ENCODE measurements around the gene SEMA3E.

The SEMA3E gene

DNA sequence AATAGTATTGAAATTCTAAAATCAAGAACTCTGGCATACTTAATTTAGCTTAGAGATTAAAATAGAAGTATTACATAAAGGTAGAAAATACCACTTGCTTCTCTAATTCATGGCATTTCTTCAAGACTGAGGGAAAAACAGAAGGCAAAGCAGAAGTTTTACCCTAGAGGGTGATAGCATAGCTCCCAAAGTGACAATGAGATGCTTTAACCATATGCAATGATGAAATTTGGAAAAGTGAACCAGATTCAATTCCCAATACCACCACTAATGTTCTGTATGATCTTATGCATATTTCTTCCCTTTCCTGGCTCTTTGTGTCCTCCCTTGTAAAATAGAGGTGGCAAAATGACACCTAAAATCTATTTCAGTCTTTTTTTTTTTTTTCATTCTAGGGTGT, 260.5 kb downstream of the SEMA3E start (continued):
- TF ChIP-seq KLF9 (tag by site-specific recombination; IDR thresholded peaks at IDR 0.05; ENCODE audit: low read depth) (no peak), ZNF48 (tag by site-specific recombination; IDR thresholded peaks at IDR 0.05) (no peak), KLF10 (tag by site-specific recombination; IDR thresholded peaks at IDR 0.05) (no peak)

DNA sequence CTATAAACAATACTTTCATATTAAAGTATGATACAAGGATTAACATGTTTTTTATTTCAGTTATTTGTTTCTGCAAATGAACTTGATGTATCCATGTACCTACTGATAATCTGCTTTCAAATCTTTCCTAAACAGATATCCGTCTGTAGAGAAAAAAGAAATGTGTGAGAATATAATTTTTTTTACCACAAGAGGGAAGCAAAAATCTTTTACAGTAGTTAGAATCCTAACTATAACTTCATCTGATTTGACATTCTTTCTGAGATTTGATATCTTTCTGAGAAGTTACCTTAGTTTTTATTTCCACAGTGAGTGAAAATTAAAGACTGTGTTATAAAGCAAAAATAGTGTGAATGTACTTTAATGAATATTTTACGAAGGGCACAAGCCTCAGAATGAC, 282.3 kb downstream of the SEMA3E start:
- ChIA-PET CTCF (interaction anchor here (0.6 to 1.1 kb wide), 6 partner anchors 14 to 1237 kb away, joined by 3 to 4 read pairs (median 3); no protein-coding TSS in a partner anchor), POLR2A (no interaction called here)
- Histone ChIP-seq H3K36me3 (ENCODE audit: control insufficient read depth in 2 of 2, insufficient read depth in 1 of 2, low read length in 2 of 2) (no peaks in the 10 kb centered on the region), H3K4me3 (ENCODE audit: low read depth, low read length) (no peak overlapping the region), H3K9me3 (ENCODE audit: control insufficient read depth, insufficient read depth, low read depth, low read length) (no peaks in the 10 kb centered on the region), H3K27ac (ENCODE audit: extremely low read depth, low read depth, low read length) (no peak overlapping the region), H3K4me1 (ENCODE audit: control insufficient read depth, insufficient read depth, low read length) (no peaks in the 10 kb centered on the region)
- TF ChIP-seq ZNF274 (IDR thresholded peaks at IDR 0.05; ENCODE audit: low read length) = no peak
- no peak for TF ChIP-seq ZNF274 (tag by site-specific recombination; IDR thresholded peaks at IDR 0.05; ENCODE audit: borderline replicate concordance)
- TF ChIP-seq ZNF654 (tag by site-specific recombination; IDR thresholded peaks at IDR 0.05; ENCODE audit: low read depth) = peak; percentile 32

DNA sequence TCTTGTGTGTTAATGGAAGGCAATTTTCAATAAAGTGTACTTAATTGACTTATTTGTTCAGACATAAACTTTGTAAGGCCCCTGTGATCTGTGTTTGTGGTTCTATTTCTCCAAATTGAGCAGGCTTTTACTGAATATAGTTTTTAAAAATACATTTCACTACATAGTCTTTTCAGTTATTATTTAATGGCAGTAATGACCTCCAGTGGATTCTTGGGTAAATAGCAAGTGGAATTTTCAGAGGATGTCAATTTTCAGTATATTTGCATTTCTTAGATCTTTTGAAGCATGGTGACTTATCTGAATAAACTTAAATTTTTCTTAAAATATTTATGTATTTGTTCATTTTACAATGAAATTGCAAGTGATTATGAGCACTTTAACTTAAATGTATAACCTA, 283.2 kb downstream of the SEMA3E start:
- Histone ChIP-seq H3K27ac (ENCODE audit: extremely low read depth, low read depth, low read length) (no peak overlapping the region), H3K36me3 (ENCODE audit: control insufficient read depth in 2 of 2, insufficient read depth in 1 of 2, low read length in 2 of 2) (no peaks in the 10 kb centered on the region), H3K4me3 (ENCODE audit: low read depth, low read length) (no peak overlapping the region), H3K9me3 (ENCODE audit: control insufficient read depth, insufficient read depth, low read depth, low read length) (no peaks in the 10 kb centered on the region), H3K4me1 (ENCODE audit: control insufficient read depth, insufficient read depth, low read length) (no peaks in the 10 kb centered on the region)
- no peak for TF ChIP-seq TCF7L2 (IDR thresholded peaks at IDR 0.05; ENCODE audit: borderline replicate concordance, low read depth, low read length)
- no peak for TF ChIP-seq ZNF777 (tag by site-specific recombination; IDR thresholded peaks at IDR 0.05; ENCODE audit: borderline replicate concordance)
- no peak for TF ChIP-seq FEZF1 (tag by site-specific recombination; IDR thresholded peaks at IDR 0.05)
- TF ChIP-seq ZNF19 (tag by site-specific recombination; IDR thresholded peaks at IDR 0.05; ENCODE audit: low read depth) = no peak
- TF ChIP-seq ZFP41 (tag by site-specific recombination; IDR thresholded peaks at IDR 0.05; ENCODE audit: borderline replicate concordance) = no peak
- no peak for TF ChIP-seq ZNF785 (tag by site-specific recombination; IDR thresholded peaks at IDR 0.05)
- TF ChIP-seq ZNF510 (tag by site-specific recombination; IDR thresholded peaks at IDR 0.05; ENCODE audit: insufficient replicate concordance) = no peak
- no peak for TF ChIP-seq ZNF560 (tag by site-specific recombination; IDR thresholded peaks at IDR 0.05; ENCODE audit: borderline replicate concordance)
- TF ChIP-seq, protein P1, sequence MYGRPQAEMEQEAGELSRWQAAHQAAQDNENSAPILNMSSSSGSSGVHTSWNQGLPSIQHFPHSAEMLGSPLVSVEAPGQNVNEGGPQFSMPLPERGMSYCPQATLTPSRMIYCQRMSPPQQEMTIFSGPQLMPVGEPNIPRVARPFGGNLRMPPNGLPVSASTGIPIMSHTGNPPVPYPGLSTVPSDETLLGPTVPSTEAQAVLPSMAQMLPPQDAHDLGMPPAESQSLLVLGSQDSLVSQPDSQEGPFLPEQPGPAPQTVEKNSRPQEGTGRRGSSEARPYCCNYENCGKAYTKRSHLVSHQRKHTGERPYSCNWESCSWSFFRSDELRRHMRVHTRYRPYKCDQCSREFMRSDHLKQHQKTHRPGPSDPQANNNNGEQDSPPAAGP (tag by site-specific recombination; IDR thresholded peaks at IDR 0.05) = no peak
- TF ChIP-seq ZNF140 (tag by site-specific recombination; IDR thresholded peaks at IDR 0.05) = no peak
- TF ChIP-seq ZNF549 (tag by site-specific recombination; IDR thresholded peaks at IDR 0.05) = no peak
- TF ChIP-seq, protein P2, sequence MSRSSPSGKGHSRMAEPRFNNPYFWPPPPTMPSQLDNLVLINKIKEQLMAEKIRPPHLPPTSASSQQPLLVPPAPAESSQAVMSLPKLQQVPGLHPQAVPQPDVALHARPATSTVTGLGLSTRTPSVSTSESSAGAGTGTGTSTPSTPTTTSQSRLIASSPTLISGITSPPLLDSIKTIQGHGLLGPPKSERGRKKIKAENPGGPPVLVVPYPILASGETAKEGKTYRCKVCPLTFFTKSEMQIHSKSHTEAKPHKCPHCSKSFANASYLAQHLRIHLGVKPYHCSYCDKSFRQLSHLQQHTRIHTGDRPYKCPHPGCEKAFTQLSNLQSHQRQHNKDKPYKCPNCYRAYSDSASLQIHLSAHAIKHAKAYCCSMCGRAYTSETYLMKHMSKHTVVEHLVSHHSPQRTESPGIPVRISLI (tag by site-specific recombination; IDR thresholded peaks at IDR 0.05) = no peak
- TF ChIP-seq RBAK (tag by site-specific recombination; IDR thresholded peaks at IDR 0.05) = no peak
- TF ChIP-seq ZBTB48 (tag by site-specific recombination; IDR thresholded peaks at IDR 0.05) = no peak
- TF ChIP-seq, protein P3, sequence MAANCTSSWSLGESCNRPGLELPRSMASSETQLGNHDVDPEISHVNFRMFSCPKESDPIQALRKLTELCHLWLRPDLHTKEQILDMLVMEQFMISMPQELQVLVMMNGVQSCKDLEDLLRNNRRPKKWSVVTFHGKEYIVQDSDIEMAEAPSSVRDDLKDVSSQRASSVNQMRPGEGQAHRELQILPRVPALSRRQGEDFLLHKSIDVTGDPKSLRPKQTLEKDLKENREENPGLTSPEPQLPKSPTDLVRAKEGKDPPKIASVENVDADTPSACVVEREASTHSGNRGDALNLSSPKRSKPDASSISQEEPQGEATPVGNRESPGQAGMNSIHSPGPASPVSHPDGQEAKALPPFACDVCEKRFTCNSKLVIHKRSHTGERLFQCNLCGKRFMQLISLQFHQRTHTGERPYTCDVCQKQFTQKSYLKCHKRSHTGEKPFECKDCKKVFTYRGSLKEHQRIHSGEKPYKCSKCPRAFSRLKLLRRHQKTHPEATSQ (tag by site-specific recombination; IDR thresholded peaks at IDR 0.05) = no peak
- TF ChIP-seq ZNF132 (tag by site-specific recombination; IDR thresholded peaks at IDR 0.05; ENCODE audit: borderline replicate concordance) = no peak
- CTCF ChIA-PET = interaction anchor here (0.6 to 1.1 kb wide), 6 partner anchors 10 to 1236 kb away, joined by 3 to 5 read pairs (median 3); no protein-coding TSS in a partner anchor
- POLR2A ChIA-PET = no interaction called here
